ENCODE measurements around the gene LOXL3. TPM values are rescaled to one million over a fixed set of nuclear protein-coding genes. Genes with fewer than 3 reads are reported as not detected.

LOXL3 gene
- total and polyA plus RNA-seq, 2 of the 8 experiments (the other 6 are each of a cell fraction or from before 2014, with no cell fraction given), result 22.4 to 27.2 TPM

GRCh38 chr2:74514368-74515270 is 39.1 kb downstream of the LOXL3 start, which contains the start of gene TLX2 (continued):
- no peak for TF ChIP-seq CHD7 (IDR thresholded peaks at IDR 0.05; ENCODE audit: insufficient replicate concordance, low read length)
